ENCODE data around the gene DAB2IP. TPM values are rescaled to one million over a fixed set of nuclear protein-coding genes. Genes with fewer than 3 reads are reported as not detected.

The DAB2IP gene
- total RNA-seq, 2 donors from 2014 or later: 51.6 to 83.2 TPM

DNA sequence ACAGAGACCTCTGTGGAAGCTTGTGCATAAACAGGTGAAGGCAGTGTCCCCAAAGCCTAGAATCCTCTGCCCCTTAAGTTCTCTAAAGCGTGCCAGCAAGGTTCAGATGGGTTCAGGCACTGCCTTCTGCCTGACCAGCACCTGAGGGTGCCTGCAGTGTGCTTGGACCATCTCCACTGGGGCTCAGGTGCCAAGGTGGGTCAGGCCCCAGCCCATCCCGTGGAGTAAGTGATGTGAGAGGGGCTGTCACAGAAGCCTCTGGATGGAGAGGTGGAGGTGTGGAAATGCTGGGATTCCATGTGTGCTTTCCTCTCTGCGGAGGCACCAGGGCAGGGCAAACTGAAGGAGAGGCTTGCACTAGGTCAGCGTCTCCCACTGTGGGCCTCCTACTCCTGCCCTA, 118.5 kb downstream of the DAB2IP start:
- Histone ChIP-seq H3K9me3 (no peaks in the 10 kb centered on the region), H3K36me3 (peaks cover 0 to 19% of the 10 kb centered on the region in 2 donors), H3K27me3 (replicated peaks; ENCODE audit: insufficient read depth) (no peaks in the 10 kb centered on the region), H3K4me1 (replicated peaks) (no peaks in the 10 kb centered on the region), H3K27ac (no peak overlapping the region), H3K4me3 (no peak overlapping the region)
- no peak for TF ChIP-seq POLR2A (IDR thresholded peaks at IDR 0.05)
- no peak for TF ChIP-seq POLR2AphosphoS5 (IDR thresholded peaks at IDR 0.05)
- TF ChIP-seq CTCF (IDR thresholded peaks at IDR 0.05): no peak
- intact Hi-C loops (cut with DNase I): no loop called here
- WGBS: 92% methylated on average over 4 of the region's 4 CpGs
- no peak for DNase-seq (ENCODE audit: low spot score)

- peaks cover 0 to 19% of the 10 kb centered on the region in 2 donors for H3K36me3 ChIP-seq
- TF ChIP-seq POLR2AphosphoS5 (IDR thresholded peaks at IDR 0.05) (no peak), POLR2A (IDR thresholded peaks at IDR 0.05) (no peak), CTCF (IDR thresholded peaks at IDR 0.05) (no peak)
- H3K27me3 ChIP-seq (replicated peaks; ENCODE audit: insufficient read depth): no peaks in the 10 kb centered on the region
- H3K4me3 ChIP-seq: no peak overlapping the region
- no peak overlapping the region for H3K27ac ChIP-seq
- H3K9me3 ChIP-seq: no peaks in the 10 kb centered on the region
- intact Hi-C loops (cut with DNase I): no loop called here
- DNase-seq (ENCODE audit: low spot score): no peak
- H3K4me1 ChIP-seq (replicated peaks): no peaks in the 10 kb centered on the region
- WGBS: 93% methylated on average over 10 of the region's 10 CpGs
Measured at GRCh38 chr9:121770415-121771273, 119.2 kb downstream of the DAB2IP start.

GRCh38 chr9:121771418-121771817, 120.0 kb downstream of the DAB2IP start:
- no peak for TF ChIP-seq POLR2A (IDR thresholded peaks at IDR 0.05)
- no peak for TF ChIP-seq POLR2AphosphoS5 (IDR thresholded peaks at IDR 0.05)
- TF ChIP-seq CTCF (IDR thresholded peaks at IDR 0.05): no peak
- DNase-seq (ENCODE audit: low spot score): no peak
- no peak overlapping the region for H3K27ac ChIP-seq
- H3K36me3 ChIP-seq: peaks cover 0 to 16% of the 10 kb centered on the region in 2 donors
- H3K4me3 ChIP-seq: no peak overlapping the region
- no peaks in the 10 kb centered on the region for H3K27me3 ChIP-seq (replicated peaks; ENCODE audit: insufficient read depth)
- 77% methylated on average over 5 of the region's 5 CpGs for WGBS
- H3K4me1 ChIP-seq (replicated peaks): no peaks in the 10 kb centered on the region
- intact Hi-C loops (cut with DNase I): no loop called here
- H3K9me3 ChIP-seq: no peaks in the 10 kb centered on the region

- Histone ChIP-seq H3K4me1 (replicated peaks) (no peaks in the 10 kb centered on the region), H3K4me3 (no peak overlapping the region), H3K9me3 (no peaks in the 10 kb centered on the region), H3K27me3 (replicated peaks; ENCODE audit: insufficient read depth) (no peaks in the 10 kb centered on the region), H3K27ac (no peak overlapping the region), H3K36me3 (peaks cover 0 to 15% of the 10 kb centered on the region in 2 donors)
- intact Hi-C loops (cut with DNase I): no loop called here
- WGBS: 88% methylated on average over 16 of the region's 16 CpGs
- TF ChIP-seq CTCF (IDR thresholded peaks at IDR 0.05) (no peak), POLR2AphosphoS5 (IDR thresholded peaks at IDR 0.05) (no peak), POLR2A (IDR thresholded peaks at IDR 0.05) (no peak)
- DNase-seq (ENCODE audit: low spot score): no peak
Measured at GRCh38 chr9:121771851-121772599, 120.6 kb downstream of the DAB2IP start.

Measured in prostate gland (tissue), 2 donors.